Fibroblast of the aortic adventitia (primary cell): Measurements from ENCODE around the gene IL36RN. TPM values are rescaled to one million over a fixed set of nuclear protein-coding genes. Genes with fewer than 3 reads are reported as not detected.

Experiments used
- DNase-seq: peaks from one replicate; pipeline ENCODE4 v3.0.0-alpha.2; 2010; ENCODE audit warnings: low read depth
- H3K4me3 ChIP-seq: 2 replicates; pipeline ENCODE4 v1.5.1; 2011; ENCODE audit warnings: low read depth, mild to moderate bottlenecking, control low read depth, low read length, moderate library complexity
- CTCF ChIP-seq: IDR thresholded peaks from 2 replicates; pipeline ENCODE4 v1.5.1; 2011; ENCODE audit warnings: mild to moderate bottlenecking, low read length, control low read depth, inconsistent platforms; ENCODE audit not compliant: insufficient read depth
- total RNA-seq: library from RNA; depleted of rRNA; stranded (reverse); fragments of >200 nt; gene quantifications from 2 replicates; pipeline ENCODE4 v1.2.3, GENCODE V29; 2012; ENCODE audit warnings: low replicate concordance

IL36RN gene
- total RNA-seq, 1 donor = not detected

DNA sequence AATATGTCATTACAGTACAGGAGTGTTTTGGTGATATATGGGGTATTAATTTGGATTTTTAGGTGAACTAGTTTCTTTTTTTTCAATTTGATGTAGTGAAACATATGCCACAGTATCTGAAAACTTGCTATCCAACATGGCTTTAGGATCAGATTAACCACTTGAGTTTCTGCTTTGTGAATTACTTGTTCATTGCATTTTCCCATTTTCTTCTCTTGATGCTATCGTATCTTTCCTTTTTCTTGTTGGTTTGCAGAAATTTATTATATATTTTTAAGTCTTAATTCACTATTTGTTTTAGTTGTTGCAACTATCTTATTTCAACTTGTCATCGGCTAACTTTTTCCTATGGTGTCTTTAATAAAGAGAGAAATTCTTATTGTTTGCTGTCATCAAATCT, 44.9 kb upstream of the IL36RN start:
- no peak for TF ChIP-seq CTCF
- no peak overlapping the region for H3K4me3 ChIP-seq
- DNase-seq = no peak

DNA sequence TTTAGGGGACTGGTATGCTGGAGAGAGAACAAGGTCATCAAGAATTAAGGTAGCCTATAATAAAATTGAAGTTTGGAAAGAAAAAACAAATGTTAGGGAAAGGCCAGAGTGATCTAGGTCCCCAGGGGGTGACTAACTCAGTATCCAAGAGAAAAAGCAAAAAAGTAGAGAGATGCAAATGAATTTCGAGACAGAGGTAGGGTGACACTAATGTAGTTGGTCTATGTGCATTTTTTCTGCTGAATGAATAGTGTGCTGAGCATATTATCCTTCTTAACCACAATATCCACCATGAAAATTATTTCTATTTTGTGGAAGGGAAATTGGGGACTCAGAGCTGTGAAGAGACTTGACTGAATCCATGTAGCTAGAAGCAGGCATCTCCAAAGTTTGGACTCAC, 44.0 kb upstream of the IL36RN start:
- no peak for TF ChIP-seq CTCF
- no peak for DNase-seq
- no peak overlapping the region for H3K4me3 ChIP-seq

GRCh38 chr2:113015655-113016054, 43.3 kb upstream of the IL36RN start:
- TF ChIP-seq CTCF = no peak
- no peak overlapping the region for H3K4me3 ChIP-seq
- DNase-seq = no peak

- no peak for TF ChIP-seq CTCF
- no peak overlapping the region for H3K4me3 ChIP-seq
- no peak for DNase-seq
Observed at GRCh38 chr2:113018509-113018908, 40.5 kb upstream of the IL36RN start.

- no peak for DNase-seq
- H3K4me3 ChIP-seq = no peak overlapping the region
- TF ChIP-seq CTCF = no peak
Observed at GRCh38 chr2:113021312-113021711, 37.7 kb upstream of the IL36RN start.

DNA sequence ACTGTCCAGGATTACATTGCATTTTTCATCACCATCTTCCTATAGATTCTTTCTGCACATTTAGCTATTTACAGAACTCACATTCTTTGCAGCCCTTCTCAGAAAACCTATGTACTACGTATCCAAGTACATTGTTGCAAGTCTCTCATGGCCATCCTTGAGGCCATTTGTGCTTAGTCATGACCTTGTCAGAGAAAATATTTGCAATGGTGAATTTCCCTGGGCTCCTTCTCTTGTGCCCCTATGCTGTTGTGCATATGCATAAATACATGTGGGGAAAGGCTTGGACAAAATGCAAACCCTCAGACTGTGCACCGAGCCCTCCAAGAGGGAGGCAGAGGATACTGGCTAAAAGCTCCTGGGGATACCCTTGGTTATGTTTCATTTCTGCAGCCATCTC, 34.2 kb upstream of the IL36RN start:
- TF ChIP-seq CTCF = no peak
- H3K4me3 ChIP-seq = no peak overlapping the region
- DNase-seq = no peak

- TF ChIP-seq CTCF = no peak
- DNase-seq = no peak
Observed at GRCh38 chr2:113025737-113026136, 33.3 kb upstream of the IL36RN start.

More at GRCh38 chr2:113025737-113026136, 33.3 kb upstream of the IL36RN start:
- no peak overlapping the region for H3K4me3 ChIP-seq
